ENCODE measurements around the gene SERPINE3.

SERPINE3 gene

DNA sequence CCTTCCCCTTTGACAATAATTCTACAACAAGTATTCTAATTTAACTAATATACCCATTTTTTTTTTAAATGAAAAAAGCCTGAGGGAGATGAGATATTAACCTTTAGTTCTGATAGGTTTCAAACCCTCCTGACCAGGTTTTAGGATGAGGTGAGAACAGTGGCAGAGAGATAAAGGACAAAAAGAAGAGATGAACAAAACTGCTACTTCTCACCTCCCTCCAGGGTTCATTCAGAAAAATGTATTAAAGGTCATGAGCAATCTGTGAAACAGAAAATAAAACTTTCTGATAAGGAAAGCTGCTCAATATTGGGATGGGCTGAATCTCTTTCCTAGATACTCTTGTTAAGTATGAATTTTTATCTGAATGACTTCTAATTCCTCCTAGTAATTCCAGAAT, 24.1 kb downstream of the SERPINE3 start:
- no peak for DNase-seq (ENCODE audit: low read depth)

DNA sequence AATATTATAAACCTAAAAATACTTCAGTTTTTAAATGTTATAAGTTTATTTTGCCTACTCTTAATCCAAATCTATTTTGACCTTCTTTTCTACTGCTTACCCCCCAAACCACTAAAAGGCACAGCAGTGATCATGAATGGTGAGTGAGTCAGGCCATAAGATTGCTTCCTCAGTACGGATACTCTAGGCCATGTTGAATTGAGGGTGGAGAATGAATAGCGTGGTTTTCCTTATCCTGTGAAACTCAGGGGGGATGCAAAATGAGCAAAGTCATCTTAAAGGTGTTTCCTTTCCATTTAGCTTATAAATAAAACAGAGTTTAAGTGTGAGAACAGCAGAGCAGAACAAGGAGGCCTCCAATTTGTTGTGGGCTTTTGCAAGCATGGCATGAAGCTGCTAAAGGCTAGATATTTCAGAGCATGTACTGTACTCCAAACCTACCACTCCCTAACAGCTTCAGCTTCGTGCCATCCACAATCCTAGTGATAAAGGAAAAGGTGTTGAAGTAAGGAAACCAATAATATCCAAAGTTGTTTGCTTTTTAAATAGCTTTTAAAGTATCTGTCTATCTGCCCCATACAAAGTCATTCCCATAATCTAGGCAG, 25.0 kb downstream of the SERPINE3 start:
- DNase-seq (ENCODE audit: low read depth) = no peak

DNA sequence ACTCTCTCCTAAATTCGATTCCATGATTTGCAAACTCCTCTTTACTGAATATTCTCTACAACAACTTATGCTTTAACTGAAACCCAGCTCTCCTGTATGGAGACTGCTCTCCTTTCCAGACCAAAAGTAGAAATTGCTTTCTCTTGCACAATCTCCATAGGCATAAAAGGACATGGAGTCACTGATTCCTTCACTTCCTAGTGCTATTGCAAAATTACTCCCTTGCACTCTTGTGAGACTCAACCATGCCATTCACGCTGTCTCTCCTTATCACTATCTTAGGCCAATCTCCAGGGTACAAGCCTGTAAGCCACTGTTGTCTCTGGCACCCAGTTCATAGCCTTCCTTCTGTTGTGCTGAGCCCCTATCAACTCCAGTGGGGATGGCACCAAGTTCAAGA, 30.6 kb downstream of the SERPINE3 start:
- DNase-seq (ENCODE audit: low read depth) = no peak

DNA sequence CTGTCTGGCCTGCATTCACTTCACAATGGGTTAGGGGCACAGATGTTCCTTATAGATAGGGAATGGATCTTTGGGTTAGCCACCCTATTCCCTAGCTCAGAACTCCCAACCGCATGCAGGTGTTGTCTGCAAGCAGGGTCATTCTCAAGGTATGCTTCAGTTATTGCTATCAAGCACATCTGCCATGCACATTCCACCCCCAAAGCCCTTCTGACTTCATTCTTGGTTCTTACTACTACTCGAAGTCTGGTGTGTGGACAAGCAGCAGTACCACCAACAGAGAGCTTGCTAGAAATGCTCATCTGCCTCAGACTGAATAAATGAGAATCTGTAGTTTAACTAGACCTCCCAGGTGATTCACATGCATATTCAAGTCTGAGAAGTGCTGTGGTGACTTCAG, 31.3 kb downstream of the SERPINE3 start:
- DNase-seq (ENCODE audit: low read depth) = no peak

DNA sequence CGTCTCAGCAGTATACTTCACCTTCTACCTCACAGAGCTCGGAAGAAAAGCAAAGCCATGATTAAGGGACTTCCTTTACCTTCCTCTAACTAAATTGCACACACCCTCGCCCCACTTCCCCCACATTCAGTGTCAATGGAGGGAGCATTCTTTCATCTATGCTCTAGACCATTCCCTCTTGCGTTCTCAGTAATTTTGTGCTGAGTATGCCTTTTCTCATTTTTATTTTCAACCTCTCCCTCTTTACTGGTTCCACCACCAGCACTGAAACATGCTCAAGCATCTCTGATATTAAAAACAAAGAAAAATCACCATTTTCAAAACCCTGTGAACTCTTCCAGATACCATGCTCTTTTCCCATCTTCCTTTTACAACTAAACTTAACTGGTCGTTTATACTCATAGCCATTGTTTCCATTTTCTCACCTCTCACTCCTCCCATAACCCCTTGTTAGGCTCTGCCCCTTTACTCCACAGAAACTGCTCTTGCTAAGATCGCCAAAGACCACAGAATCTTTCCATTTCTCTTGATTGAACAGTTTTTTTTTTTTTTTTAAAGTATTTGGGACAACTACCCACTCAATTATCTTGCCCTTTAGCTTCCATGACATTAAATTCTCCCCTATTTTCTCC, 32.4 kb downstream of the SERPINE3 start:
- no peak for DNase-seq (ENCODE audit: low read depth)

DNA sequence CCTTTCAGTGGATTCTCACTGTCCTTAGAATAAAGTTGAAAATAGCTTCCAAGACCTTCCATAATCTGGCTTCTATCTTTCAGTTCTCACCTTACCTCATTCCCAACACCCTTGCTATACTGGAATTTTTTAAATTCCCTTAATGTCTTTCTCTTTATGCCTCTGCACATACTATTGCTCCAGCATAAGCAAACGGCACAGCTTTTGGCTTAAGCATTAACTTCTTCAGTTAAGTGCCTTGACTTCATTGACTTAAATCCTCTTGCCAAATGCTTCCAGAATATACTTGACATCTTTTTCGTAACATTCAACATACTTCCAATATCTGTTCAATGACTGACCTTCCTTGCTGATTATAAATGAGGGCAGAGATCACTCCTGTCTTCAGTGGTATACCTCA, 34.0 kb downstream of the SERPINE3 start:
- no peak for DNase-seq (ENCODE audit: low read depth)

DNA sequence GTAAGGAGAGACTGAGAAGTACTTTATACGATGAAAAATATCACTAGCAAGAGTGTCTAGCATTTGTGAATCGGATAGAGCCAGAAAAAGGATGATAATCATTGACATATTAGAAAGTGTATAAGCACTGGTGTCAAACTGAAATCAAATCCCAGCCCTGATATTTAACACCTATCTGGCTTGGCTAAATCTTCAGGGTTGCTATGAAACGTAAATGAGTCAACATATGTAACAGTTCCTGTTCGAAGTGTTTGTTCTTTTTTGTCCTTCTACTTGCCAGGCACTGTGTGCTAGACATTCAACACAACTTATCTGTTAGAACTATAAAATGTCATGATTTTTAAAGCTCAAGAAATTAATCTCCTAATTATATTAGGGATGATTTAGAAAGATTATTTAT, 40.8 kb downstream of the SERPINE3 start:
- no peak for DNase-seq (ENCODE audit: low read depth)

DNA sequence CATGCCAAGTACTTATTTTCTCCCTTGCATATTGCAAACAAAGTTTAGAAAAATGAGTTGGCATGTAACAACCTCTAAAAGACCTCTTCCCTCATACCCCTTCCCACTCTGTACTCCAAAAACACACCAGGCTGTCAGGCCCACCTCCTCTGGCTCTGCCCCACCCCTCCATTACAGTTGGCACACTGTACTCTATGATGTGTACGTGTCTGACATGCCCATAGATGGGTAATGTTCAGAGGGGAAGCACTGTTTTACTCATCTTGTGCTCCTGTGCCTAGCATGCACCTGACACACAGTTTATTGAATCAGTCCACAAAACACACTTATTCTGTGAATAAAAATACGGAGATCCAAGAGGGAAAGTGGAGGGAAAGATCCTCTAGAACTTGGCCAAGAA, 45.6 kb downstream of the SERPINE3 start:
- no peak for DNase-seq (ENCODE audit: low read depth)

DNA sequence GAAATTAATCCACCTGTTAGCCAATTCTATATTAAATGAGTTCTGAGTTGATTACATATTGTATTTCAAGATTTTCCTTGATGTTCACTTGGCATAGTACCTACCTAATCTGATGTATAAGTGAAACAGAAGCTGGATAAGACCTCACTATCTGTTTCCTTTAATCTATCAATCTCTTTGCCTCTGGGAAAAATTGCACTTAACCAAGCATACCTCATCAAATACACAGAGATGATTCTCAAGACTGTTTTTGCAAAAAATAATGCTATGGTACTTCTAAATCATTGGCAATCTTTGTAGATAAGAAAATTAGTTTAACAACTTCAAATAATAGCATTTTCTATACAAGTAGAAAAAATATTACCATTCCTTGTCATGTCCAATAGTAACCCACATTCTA, 55.2 kb downstream of the SERPINE3 start:
- DNase-seq (ENCODE audit: low read depth) = no peak

DNA sequence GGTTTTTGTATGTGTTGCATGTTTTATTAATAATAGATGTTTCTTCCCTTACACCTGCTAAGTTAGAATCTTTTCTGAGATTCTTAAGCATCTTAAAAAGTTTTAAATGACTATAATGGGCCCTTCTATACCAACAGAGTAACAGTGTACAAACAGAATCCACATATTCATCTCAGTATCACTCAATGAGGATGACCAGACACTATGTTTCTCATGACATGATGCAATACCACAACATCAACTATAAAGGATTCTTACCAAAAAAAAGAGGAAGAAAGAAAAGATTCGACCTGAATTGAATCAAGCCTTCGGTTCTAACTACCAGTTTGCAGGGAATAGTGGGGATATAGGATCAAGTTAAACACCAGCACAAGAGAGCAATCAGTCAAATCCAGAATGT, 56.9 kb downstream of the SERPINE3 start:
- DNase-seq (ENCODE audit: low read depth) = no peak

DNA sequence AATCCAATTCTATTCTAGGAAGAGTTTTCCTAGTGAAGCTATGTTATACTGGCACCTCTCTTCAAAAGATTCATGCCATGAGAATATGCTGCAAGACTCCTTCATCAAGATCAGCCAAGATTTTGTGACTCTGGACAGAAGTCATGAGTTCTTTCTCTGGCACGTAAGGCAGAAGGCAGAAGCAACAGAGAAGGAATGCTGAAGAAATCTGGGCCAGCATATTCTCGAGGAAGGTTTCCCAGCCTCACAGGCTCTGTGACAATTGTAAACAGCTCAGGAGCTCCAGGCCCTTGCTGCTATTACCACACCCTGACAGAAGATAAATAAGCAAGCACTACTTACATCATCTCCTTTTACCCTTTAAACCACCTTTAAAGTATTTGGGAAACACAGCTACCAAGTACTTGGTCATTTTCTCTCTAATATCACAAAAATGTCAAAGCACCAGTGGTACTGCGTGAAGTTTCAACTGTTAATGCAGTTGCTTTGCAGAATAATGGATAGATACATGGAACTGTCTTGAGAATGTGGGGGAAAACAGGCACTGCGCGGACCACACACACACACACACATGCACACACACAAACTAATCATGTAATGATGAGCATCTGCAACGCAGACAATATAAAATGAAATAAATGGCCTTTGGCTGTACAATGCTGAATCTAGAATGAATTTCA, 57.9 kb downstream of the SERPINE3 start:
- DNase-seq (ENCODE audit: low read depth) = no peak

DNA sequence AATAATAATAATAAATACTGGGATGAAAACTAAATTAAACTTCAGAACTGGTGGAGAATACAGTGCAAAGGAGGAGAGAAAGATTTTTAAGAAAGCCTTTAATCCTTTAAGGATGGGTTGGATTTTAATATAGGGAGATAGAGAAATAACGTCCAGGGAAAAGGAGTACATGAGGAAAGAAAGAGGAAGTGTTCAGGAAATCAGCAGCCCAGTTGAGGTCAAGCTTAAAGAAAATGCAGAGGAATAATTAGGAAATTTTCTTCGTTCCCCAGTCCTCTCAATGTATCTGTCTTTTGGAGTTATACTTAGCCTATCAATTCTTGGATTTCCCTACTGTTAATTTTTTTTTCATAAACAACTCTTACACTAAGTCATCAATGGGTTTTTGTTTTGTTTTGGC, 65.7 kb downstream of the SERPINE3 start:
- DNase-seq (ENCODE audit: low read depth) = no peak

DNA sequence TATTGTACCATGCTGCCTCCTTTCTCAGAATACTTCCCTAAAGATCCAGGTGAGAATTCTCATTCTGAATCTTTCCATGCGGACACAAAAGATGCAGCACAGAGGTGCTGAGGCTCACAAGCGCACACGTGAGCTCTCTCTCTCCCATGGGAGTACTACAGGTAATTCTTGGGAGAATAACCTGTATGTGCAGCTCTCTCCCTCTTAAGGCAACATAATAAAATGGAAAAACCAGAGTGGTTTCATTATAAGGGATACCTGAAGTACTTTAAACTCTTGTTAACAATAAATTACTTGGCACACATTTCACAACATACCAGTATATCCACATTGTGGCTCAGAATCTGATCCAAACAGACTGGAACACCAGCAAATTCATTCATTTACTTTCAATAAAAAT, 72.9 kb downstream of the SERPINE3 start:
- no peak for DNase-seq (ENCODE audit: low read depth)

All from stimulated activated CD4-positive, alpha-beta T cell treated with anti-CD3 and anti-CD28 coated beads, Interleukin-2, amount 100 ng/mL, for 4 hours (primary cell).